PC-3 (cell line): ENCODE results near the gene DIS3L2. TPM values are rescaled to one million over a fixed set of nuclear protein-coding genes. Genes with fewer than 3 reads are reported as not detected.

Experiments used
- ATAC-seq: fragments of 200-7000 bp; cut with Tn5 transposase; 2 replicates; pipeline ENCODE4 v1.9.1; 2020; ENCODE audit warnings: mild to moderate bottlenecking, moderate library complexity
- BruUV-seq: library from RNA; stranded (reverse); fragments of 400-500 nt; replicated peaks from 2 replicates; lab custom pipeline; 2021; lab: Mats Ljungman, UMichigan
- CTCF ChIA-PET: fragments of 300-600 bp; sonication (Branson Sonifier 250); formaldehyde crosslinking; loops from one replicate; lab custom pipeline; 2022; ENCODE audit warnings: antibody characterized with exemption; lab: Charles Lee
- POLR2A ChIA-PET: fragments of 300-600 bp; sonication (Branson Sonifier 250); formaldehyde crosslinking; loops from one replicate; lab custom pipeline; 2022; ENCODE audit warnings: antibody characterized with exemption; ENCODE audit not compliant: unreplicated experiment; lab: Charles Lee
- DNase-seq: peaks from one replicate; pipeline ENCODE4 v3.0.0-alpha.2; 2015
- H2AFZ ChIP-seq: fragments of 300-600 bp; sonication (generic); 2 replicates; pipeline ENCODE4 v1.6.0; 2016; ENCODE audit warnings: antibody characterized with exemption, low read length
- H3F3A ChIP-seq: fragments of 300-600 bp; sonication (generic); one replicate; pipeline ENCODE4 v1.6.0; 2017; ENCODE audit warnings: antibody characterized with exemption, low read length, control low read depth, mild to moderate bottlenecking; ENCODE audit not compliant: unreplicated experiment
- H3K27ac ChIP-seq: fragments of 300-600 bp; sonication (generic); 2 replicates; pipeline ENCODE4 v1.5.1; 2016; ENCODE audit warnings: mild to moderate bottlenecking, low read length
- H3K27me3 ChIP-seq: fragments of 300-600 bp; sonication (generic); 2 replicates; pipeline ENCODE4 v1.6.1; 2016; ENCODE audit warnings: low read length, mixed read lengths
- H3K36me3 ChIP-seq: fragments of 300-600 bp; sonication (generic); 2 replicates; pipeline ENCODE4 v1.6.1; 2016; ENCODE audit warnings: low read depth, mixed run types, low read length, mixed read lengths
- H3K4me1 ChIP-seq: fragments of 300-600 bp; sonication (generic); 2 replicates; pipeline ENCODE4 v1.5.1; 2016; ENCODE audit warnings: low read length; ENCODE audit not compliant: insufficient read depth
- H3K4me2 ChIP-seq: fragments of 300-600 bp; sonication (generic); 2 replicates; pipeline ENCODE4 v1.6.0; 2016; ENCODE audit warnings: low read length
- H3K4me3 ChIP-seq: fragments of 300-600 bp; sonication (generic); 2 replicates; pipeline ENCODE4 v1.5.1; 2016; ENCODE audit warnings: mild to moderate bottlenecking, low read length, mixed read lengths
- H3K79me2 ChIP-seq: fragments of 300-600 bp; sonication (generic); 2 replicates; pipeline ENCODE4 v1.6.1; 2017; ENCODE audit warnings: low read length, mixed read lengths
- H3K9ac ChIP-seq: fragments of 300-600 bp; sonication (generic); 2 replicates; pipeline ENCODE4 v1.6.0; 2016; ENCODE audit warnings: mild to moderate bottlenecking, low read length
- H3K9me2 ChIP-seq: fragments of 300-600 bp; sonication (generic); replicated peaks from 2 replicates; pipeline ENCODE4 v1.6.1; 2016; ENCODE audit warnings: mixed run types, low read length, mixed read lengths
- H3K9me3 ChIP-seq: fragments of 300-600 bp; sonication (generic); 2 replicates; pipeline ENCODE4 v1.6.1; 2016; ENCODE audit warnings: low read length, mixed read lengths
- H4K20me1 ChIP-seq: fragments of 300-600 bp; sonication (generic); 2 replicates; pipeline ENCODE4 v1.6.1; 2016; ENCODE audit warnings: low read length, mixed read lengths
- EZH2 ChIP-seq: fragments of 300-600 bp; sonication (generic); IDR thresholded peaks from one replicate; pipeline ENCODE4 v1.6.1; 2017; ENCODE audit warnings: antibody characterized with exemption, mild to moderate bottlenecking, low read length; ENCODE audit not compliant: unreplicated experiment
- EZH2phosphoT487 ChIP-seq: fragments of 300-600 bp; sonication (generic); IDR thresholded peaks from 2 replicates; pipeline ENCODE4 v1.6.1; 2018; ENCODE audit warnings: mild to moderate bottlenecking, antibody characterized with exemption, low read length, borderline replicate concordance
- intact Hi-C: fragments of 100-400 bp; cut with micrococcal nuclease; formaldehyde crosslinking; loops from 2 replicates; pipeline ENCODE4 v1.9.0; 2023
- total RNA-seq: library from RNA; depleted of rRNA; stranded (reverse); fragments of >200 nt; gene quantifications from 2 replicates; pipeline ENCODE4 v1.2.3, GENCODE V29; 2014
- TF ChIP-seq, protein P1 (sequence below): fragments of 300-600 bp; sonication (generic); conservative IDR thresholded peaks from 2 replicates; pipeline ENCODE4 v1.5.1; 2017; ENCODE audit warnings: antibody characterized with exemption, low read depth, mild to moderate bottlenecking, low read length

The DIS3L2 gene
- total RNA-seq, 1 experiment from 2014 or later: 22.8 TPM

DNA sequence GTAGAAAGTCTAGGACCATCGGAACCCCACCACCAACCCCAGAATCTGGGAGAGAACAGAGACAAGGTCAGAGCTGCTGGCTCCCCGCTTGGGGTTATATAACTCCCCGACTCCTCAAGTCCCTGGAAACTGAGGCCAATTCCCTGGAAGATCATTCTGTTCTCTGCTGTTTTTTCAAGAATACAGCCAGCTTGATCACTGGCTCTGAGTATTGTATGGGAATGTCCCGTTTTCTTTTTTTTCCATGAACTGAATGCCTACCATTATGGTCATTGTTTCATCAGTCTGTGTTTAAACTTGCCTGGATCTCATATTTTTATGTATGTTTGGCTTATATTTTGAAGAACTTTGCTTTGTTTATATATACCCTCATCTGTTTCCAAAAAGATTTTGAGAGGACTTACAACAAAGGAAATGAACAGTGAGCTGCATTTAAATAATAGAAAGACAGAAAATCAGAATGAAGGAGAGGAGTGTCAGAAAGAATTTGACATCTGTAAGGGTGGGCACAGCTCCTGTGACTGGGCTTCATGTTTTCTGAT lies 327.0 kb downstream of the DIS3L2 start:
- ATAC-seq (no peak), DNase-seq (no peak)
- Histone ChIP-seq H3K27ac (no peak overlapping the region), H2AFZ (no peak overlapping the region), H3K79me2 (no peaks in the 10 kb centered on the region), H3K9me3 (no peaks in the 10 kb centered on the region), H3K9ac (no peak overlapping the region), H3K4me3 (no peak overlapping the region), H3K27me3 (no peaks in the 10 kb centered on the region), H4K20me1 (no peaks in the 10 kb centered on the region), H3K9me2 (no peaks in the 10 kb centered on the region), H3K4me2 (no peak overlapping the region), H3F3A (no peaks in the 10 kb centered on the region), H3K4me1 (no peaks in the 10 kb centered on the region), H3K36me3 (no peaks in the 10 kb centered on the region)
- no TSS peak for BruUV-seq
- POLR2A ChIA-PET: no interaction called here
- CTCF ChIA-PET: interaction anchor here (0.5 kb wide), 1 partner anchor 353 kb away, joined by 3 read pairs; no protein-coding TSS in a partner anchor
- intact Hi-C loops: no loop called here
- TF ChIP-seq, protein P1, sequence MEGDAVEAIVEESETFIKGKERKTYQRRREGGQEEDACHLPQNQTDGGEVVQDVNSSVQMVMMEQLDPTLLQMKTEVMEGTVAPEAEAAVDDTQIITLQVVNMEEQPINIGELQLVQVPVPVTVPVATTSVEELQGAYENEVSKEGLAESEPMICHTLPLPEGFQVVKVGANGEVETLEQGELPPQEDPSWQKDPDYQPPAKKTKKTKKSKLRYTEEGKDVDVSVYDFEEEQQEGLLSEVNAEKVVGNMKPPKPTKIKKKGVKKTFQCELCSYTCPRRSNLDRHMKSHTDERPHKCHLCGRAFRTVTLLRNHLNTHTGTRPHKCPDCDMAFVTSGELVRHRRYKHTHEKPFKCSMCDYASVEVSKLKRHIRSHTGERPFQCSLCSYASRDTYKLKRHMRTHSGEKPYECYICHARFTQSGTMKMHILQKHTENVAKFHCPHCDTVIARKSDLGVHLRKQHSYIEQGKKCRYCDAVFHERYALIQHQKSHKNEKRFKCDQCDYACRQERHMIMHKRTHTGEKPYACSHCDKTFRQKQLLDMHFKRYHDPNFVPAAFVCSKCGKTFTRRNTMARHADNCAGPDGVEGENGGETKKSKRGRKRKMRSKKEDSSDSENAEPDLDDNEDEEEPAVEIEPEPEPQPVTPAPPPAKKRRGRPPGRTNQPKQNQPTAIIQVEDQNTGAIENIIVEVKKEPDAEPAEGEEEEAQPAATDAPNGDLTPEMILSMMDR: no peak
- TF ChIP-seq EZH2phosphoT487 (no peak), EZH2 (no peak)

DNA sequence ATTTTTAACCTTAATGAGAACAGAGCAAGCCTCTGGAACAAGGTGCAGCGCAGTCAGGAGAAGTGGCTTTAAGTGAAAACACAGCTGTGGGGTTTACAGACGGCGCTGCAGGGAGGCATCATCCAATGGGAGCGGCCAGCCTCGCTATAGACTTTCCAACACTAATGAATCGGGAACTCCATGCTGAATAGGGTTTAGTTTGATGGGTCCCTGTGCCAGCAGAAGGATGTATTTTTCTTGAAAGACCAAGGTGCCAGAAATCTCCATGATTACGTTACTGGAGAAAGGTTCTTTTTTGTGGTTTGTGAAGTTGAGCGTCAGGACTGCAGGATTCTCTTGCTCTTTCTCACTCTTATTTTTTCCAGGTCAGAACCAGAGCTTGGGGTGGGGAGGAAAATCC lies 329.2 kb downstream of the DIS3L2 start:
- Histone ChIP-seq H3K9me2 (no peaks in the 10 kb centered on the region), H2AFZ (no peak overlapping the region), H3F3A (no peaks in the 10 kb centered on the region), H3K36me3 (no peaks in the 10 kb centered on the region), H3K4me1 (no peaks in the 10 kb centered on the region), H3K4me2 (no peak overlapping the region), H3K4me3 (no peak overlapping the region), H3K27ac (no peak overlapping the region), H3K27me3 (no peaks in the 10 kb centered on the region), H4K20me1 (no peaks in the 10 kb centered on the region), H3K79me2 (no peaks in the 10 kb centered on the region), H3K9ac (no peak overlapping the region), H3K9me3 (no peaks in the 10 kb centered on the region)
- intact Hi-C loops: no loop called here
- ATAC-seq: no peak
- DNase-seq: no peak
- TF ChIP-seq EZH2phosphoT487 (no peak), EZH2 (no peak)
- TF ChIP-seq, protein P1: no peak
- POLR2A ChIA-PET: no interaction called here
- no TSS peak for BruUV-seq
- CTCF ChIA-PET: interaction anchor here (0.6 kb wide), 1 partner anchor 42 kb away, joined by 3 read pairs; no protein-coding TSS in a partner anchor

DNA sequence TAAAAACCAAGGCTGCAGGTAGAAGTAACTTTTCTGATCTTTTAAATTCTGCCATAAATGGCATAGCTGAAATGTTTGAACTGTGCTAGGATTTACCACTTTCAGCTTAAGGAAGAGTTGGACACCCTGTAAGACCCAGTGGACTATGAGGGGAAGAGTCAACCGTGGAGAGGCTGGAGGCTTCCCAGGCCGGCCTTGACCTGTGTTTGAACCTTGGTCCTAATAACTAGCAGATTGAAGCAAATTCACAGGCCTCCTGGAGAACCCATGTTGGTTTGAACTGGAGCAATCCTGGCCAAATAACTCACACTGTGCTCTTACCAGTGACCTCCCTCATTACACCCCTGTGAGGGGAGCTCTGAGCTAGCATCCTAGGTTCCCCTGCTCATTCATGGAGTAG lies 329.8 kb downstream of the DIS3L2 start:
- Histone ChIP-seq H3K27me3 (no peaks in the 10 kb centered on the region), H3K4me2 (no peak overlapping the region), H3K4me3 (no peak overlapping the region), H4K20me1 (no peaks in the 10 kb centered on the region), H3F3A (no peaks in the 10 kb centered on the region), H3K9me2 (no peaks in the 10 kb centered on the region), H3K9ac (no peak overlapping the region), H3K36me3 (no peaks in the 10 kb centered on the region), H3K9me3 (no peaks in the 10 kb centered on the region), H3K27ac (no peak overlapping the region), H2AFZ (no peak overlapping the region), H3K4me1 (no peaks in the 10 kb centered on the region), H3K79me2 (no peaks in the 10 kb centered on the region)
- BruUV-seq: no TSS peak
- intact Hi-C loops: no loop called here
- ATAC-seq: no peak
- CTCF ChIA-PET: no interaction called here
- no peak for TF ChIP-seq EZH2phosphoT487
- no peak for DNase-seq
- POLR2A ChIA-PET: no interaction called here
